ENCODE measurements around the gene CDY1B. TPM values are rescaled to one million over a fixed set of nuclear protein-coding genes. Genes with fewer than 3 reads are reported as not detected.
"Not testable (repeated sequence)": the region's sequence is repeated elsewhere in the genome, so short reads cannot be mapped to it uniquely, and the experiment has no call there.

CDY1B gene
- total and polyA plus RNA-seq, 10 of the 15 experiments (the other 5 are each of a cell fraction or from before 2014, with no cell fraction given), result not detected

DNA sequence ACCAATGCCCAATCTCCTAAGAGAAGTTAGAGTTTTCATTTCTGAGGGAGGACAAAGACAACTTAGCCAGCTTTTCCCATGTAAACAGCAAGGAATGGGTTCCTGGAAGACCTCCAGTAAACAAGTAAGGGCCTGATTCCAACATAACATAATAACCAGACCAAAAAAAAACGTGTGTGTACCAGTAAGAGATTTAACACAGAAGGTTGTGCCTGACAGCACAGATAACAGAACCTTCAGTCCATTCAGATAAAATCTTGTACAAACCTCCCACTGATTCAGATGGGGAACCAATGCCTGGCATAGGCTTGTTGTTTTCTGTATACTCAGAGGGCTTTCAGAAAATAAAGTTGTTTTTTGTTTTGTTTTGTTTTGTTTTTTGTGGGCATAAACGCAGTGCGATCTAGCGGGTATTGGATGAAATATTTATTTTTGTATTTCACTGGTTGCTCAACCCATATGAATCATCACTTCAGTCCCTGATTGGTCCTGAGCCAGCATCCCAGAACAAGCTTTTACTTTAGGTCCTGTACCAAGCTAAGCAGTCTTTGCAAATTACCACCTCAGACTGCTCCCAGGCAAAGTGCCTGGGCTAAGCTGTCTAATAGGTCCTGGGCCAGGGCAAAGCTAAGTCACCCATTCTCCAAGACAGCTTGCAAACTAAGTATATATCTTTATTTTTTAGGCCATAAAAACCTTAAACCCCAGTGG, 8.7 kb downstream of the CDY1B start:
- BruUV-seq (replicated peaks); CTCF ChIA-PET; intact Hi-C loops (cut with micrococcal nuclease; ENCODE audit: unreplicated experiment); ATAC-seq; FAIRE-seq; RAD21 ChIA-PET (ENCODE audit: unreplicated experiment); H3K27ac ChIP-seq (ENCODE audit: control insufficient read depth, insufficient read depth); H3K9me3 ChIP-seq (replicated peaks; ENCODE audit: control insufficient read depth, insufficient read depth, low read length); H4K20me1 ChIP-seq (ENCODE audit: control insufficient read depth, insufficient read depth); H3K27me3 ChIP-seq (replicated peaks in 1 of 2; ENCODE audit: control insufficient read depth in 2 of 2, insufficient read depth in 2 of 2, low read length in 1 of 2); DNase-seq (ENCODE audit: low read depth, low spot score); H3K4me1 ChIP-seq (ENCODE audit: control insufficient read depth, insufficient read depth, low read length); H2AFZ ChIP-seq (ENCODE audit: control insufficient read depth, low read depth, low read length); in situ Hi-C loops (cut with MboI); H3K79me2 ChIP-seq (ENCODE audit: control insufficient read depth, insufficient read depth, low read length); H3K4me2 ChIP-seq (ENCODE audit: control insufficient read depth, insufficient read depth); POLR2A ChIA-PET; SMC1A ChIA-PET (ENCODE audit: uncharacterized antibody, unreplicated experiment); H3K36me3 ChIP-seq (ENCODE audit: control insufficient read depth in 2 of 2, insufficient read depth in 2 of 2, low read length in 1 of 2); H3K4me3 ChIP-seq; H3K9ac ChIP-seq (ENCODE audit: control insufficient read depth, insufficient read depth, low read length): not testable (repeated sequence)
- no CpG with 5 or more reads among the region's 4 CpGs for WGBS (ENCODE audit: insufficient coverage, insufficient replicate concordance, low lambda C conversion rate, missing lambda C conversion rate)

DNA sequence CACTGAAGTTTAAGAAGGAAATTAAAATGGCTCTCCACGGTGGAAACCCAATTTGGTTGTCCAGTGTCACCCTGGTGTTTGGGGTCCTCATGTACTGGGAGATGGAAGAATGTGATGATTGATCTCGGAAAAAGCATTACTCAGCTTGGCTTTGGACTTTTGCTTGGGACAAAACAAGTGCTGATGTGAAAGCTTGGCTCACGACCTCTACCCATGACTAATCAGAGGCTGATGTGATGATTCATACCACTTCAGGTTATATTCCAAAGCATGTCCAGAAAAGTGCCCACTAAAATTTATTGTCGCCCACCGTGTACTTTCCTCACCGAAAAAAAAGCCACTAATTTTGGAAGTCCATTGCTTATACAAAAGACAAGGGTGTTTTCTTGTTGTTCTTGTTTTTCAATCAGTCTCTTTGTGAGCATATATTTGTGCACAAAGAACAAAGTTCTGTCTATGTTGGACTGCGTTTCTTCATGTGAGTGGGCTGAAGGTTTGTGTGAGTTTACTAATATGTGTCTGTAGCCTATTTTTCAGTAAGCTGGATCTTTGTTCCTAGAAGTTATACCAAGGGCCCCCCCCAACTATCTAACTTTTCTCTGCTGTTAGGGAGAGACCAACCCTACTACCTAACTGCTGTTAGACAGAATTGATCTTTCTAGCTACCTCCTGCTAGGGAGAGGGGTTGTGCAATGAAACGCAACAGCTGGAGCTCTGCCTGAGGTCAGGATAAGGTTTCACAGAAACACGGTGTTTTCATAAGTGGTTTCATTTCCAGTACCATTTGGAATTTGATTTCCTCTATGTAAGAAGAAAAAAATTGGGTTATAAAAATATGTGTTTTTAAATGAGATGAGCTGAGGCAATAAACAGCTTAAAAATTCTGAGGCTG, 21.4 kb downstream of the CDY1B start:
- CTCF ChIA-PET; H3K4me2 ChIP-seq (ENCODE audit: control insufficient read depth, insufficient read depth); SMC1A ChIA-PET (ENCODE audit: uncharacterized antibody, unreplicated experiment); ATAC-seq; H2AFZ ChIP-seq (ENCODE audit: control insufficient read depth, low read depth, low read length); H3K4me3 ChIP-seq; DNase-seq (ENCODE audit: low read depth, low spot score); in situ Hi-C loops (cut with MboI); H3K27ac ChIP-seq (ENCODE audit: control insufficient read depth, insufficient read depth); H3K36me3 ChIP-seq (ENCODE audit: control insufficient read depth in 2 of 2, insufficient read depth in 2 of 2, low read length in 1 of 2); RAD21 ChIA-PET (ENCODE audit: unreplicated experiment); H3K79me2 ChIP-seq (ENCODE audit: control insufficient read depth, insufficient read depth, low read length); H3K9ac ChIP-seq (ENCODE audit: control insufficient read depth, insufficient read depth, low read length); intact Hi-C loops (cut with micrococcal nuclease; ENCODE audit: unreplicated experiment); H3K9me3 ChIP-seq (replicated peaks; ENCODE audit: control insufficient read depth, insufficient read depth, low read length); H3K4me1 ChIP-seq (ENCODE audit: control insufficient read depth, insufficient read depth, low read length); POLR2A ChIA-PET; FAIRE-seq; H4K20me1 ChIP-seq (ENCODE audit: control insufficient read depth, insufficient read depth); BruUV-seq (replicated peaks); H3K27me3 ChIP-seq (replicated peaks in 1 of 2; ENCODE audit: control insufficient read depth in 2 of 2, insufficient read depth in 2 of 2, low read length in 1 of 2): not testable (repeated sequence)
- no CpG with 5 or more reads among the region's 9 CpGs for WGBS (ENCODE audit: insufficient coverage, insufficient replicate concordance, low lambda C conversion rate, missing lambda C conversion rate)
